AG04449 (cell line): ENCODE data around the gene SH3D19.

ENCODE experiments used
- CTCF ChIA-PET: fragments of 350-600 bp; formaldehyde crosslinking; extraction: SDS; loops from one replicate; lab custom pipeline; 2021; ENCODE audit warnings: antibody characterized with exemption; lab: Yijun Ruan, JAX
- POLR2A ChIA-PET: fragments of 400-600, 350-600 bp; formaldehyde crosslinking; extraction: SDS; loops from one replicate; lab custom pipeline; 2020; ENCODE audit warnings: antibody characterized with exemption, inconsistent platforms; lab: Yijun Ruan, JAX
- DNase-seq: peaks from one replicate; pipeline ENCODE4 v3.0.0-alpha.2; 2010; ENCODE audit warnings: low read depth, low spot score
- H3K4me3 ChIP-seq: 2 replicates; pipeline ENCODE4 v1.5.1; 2011; ENCODE audit warnings: low read depth, mild to moderate bottlenecking, control low read depth, low read length
- CTCF ChIP-seq: IDR thresholded peaks from one replicate; pipeline ENCODE4 v1.5.1; 2011; ENCODE audit warnings: mild to moderate bottlenecking, moderate library complexity, low read length, control low read depth, inconsistent platforms; ENCODE audit not compliant: insufficient read depth; ENCODE audit errors: missing control alignments

SH3D19 gene

GRCh38 chr4:151325111-151325948 is at the start of gene SH3D19:
Gene SH3D19 (minus strand): TSS chr4:151325605. CDS start chr4:151325352, 253 bp downstream.
- peak within 1 kb of the TSS; percentile 70 for H3K4me3 ChIP-seq
- no peak for DNase-seq
- ChIA-PET CTCF (interaction anchor here (0.8 to 1.3 kb wide), 6 partner anchors 9 to 208 kb away, joined by 3 to 6 read pairs (median 4); no protein-coding TSS in a partner anchor), POLR2A (interaction anchor here (0.6 to 1.6 kb wide), 5 partner anchors 9 to 225 kb away, joined by 3 to 5 read pairs (median 3); no protein-coding TSS in a partner anchor)
- no peak for TF ChIP-seq CTCF

- DNase-seq = peak; percentile 21
- CTCF ChIA-PET = interaction anchor here (0.6 to 8.8 kb wide), 7 partner anchors 14 to 250 kb away, joined by 3 to 72 read pairs (median 4); no protein-coding TSS in a partner anchor
- POLR2A ChIA-PET = no interaction called here
- H3K4me3 ChIP-seq = no peak overlapping the region
- peak; percentile 98 for TF ChIP-seq CTCF
Measured at GRCh38 chr4:151362404-151363164, 37.2 kb upstream of the SH3D19 start.

GRCh38 chr4:151361966-151362365 is 36.6 kb upstream of the SH3D19 start:
- ChIA-PET POLR2A (no interaction called here), CTCF (interaction anchor here (0.6 to 8.8 kb wide), 5 partner anchors 24 to 251 kb away, joined by 3 to 72 read pairs (median 11); no protein-coding TSS in a partner anchor)
- H3K4me3 ChIP-seq = no peak overlapping the region
- no peak for DNase-seq
- no peak for TF ChIP-seq CTCF

GRCh38 chr4:151361126-151361525 is 35.7 kb upstream of the SH3D19 start:
- ChIA-PET POLR2A (no interaction called here), CTCF (interaction anchor here (1.4 to 8.8 kb wide), 4 partner anchors 11 to 252 kb away, joined by 3 to 72 read pairs (median 12); partner anchors contain the start of gene PRSS48)
- no peak for DNase-seq
- TF ChIP-seq CTCF = no peak
- H3K4me3 ChIP-seq = no peak overlapping the region

- H3K4me3 ChIP-seq = no peak overlapping the region
- POLR2A ChIA-PET = no interaction called here
- no peak for DNase-seq
- CTCF ChIA-PET = interaction anchor here (1.3 to 8.8 kb wide), 9 partner anchors 9 to 254 kb away, joined by 3 to 72 read pairs (median 6); partner anchors contain the start of genes PRSS48 and SH3D19
- TF ChIP-seq CTCF = no peak
Measured at GRCh38 chr4:151359576-151359975, 34.2 kb upstream of the SH3D19 start.

GRCh38 chr4:151358266-151358665 is 32.9 kb upstream of the SH3D19 start:
- DNase-seq = no peak
- POLR2A ChIA-PET = no interaction called here
- no peak overlapping the region for H3K4me3 ChIP-seq
- CTCF ChIA-PET = interaction anchor here (0.5 to 8.8 kb wide), 5 partner anchors 46 to 255 kb away, joined by 3 to 72 read pairs (median 16); no protein-coding TSS in a partner anchor
- TF ChIP-seq CTCF = no peak
